Stimulated activated CD4-positive, alpha-beta T cell treated with anti-CD3 and anti-CD28 coated beads, Interleukin-4, amount 100 ng/mL, for 24 hours (primary cell): ENCODE measurements around the gene TRIM34.
"Not testable (repeated sequence)": the region's sequence is repeated elsewhere in the genome, so short reads cannot be mapped to it uniquely, and the experiment has no call there.

Source experiments
- DNase-seq: peaks from one replicate; pipeline ENCODE4 v3.0.0-alpha.2; 2020

TRIM34 gene, protein sequence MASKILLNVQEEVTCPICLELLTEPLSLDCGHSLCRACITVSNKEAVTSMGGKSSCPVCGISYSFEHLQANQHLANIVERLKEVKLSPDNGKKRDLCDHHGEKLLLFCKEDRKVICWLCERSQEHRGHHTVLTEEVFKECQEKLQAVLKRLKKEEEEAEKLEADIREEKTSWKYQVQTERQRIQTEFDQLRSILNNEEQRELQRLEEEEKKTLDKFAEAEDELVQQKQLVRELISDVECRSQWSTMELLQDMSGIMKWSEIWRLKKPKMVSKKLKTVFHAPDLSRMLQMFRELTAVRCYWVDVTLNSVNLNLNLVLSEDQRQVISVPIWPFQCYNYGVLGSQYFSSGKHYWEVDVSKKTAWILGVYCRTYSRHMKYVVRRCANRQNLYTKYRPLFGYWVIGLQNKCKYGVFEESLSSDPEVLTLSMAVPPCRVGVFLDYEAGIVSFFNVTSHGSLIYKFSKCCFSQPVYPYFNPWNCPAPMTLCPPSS

DNA sequence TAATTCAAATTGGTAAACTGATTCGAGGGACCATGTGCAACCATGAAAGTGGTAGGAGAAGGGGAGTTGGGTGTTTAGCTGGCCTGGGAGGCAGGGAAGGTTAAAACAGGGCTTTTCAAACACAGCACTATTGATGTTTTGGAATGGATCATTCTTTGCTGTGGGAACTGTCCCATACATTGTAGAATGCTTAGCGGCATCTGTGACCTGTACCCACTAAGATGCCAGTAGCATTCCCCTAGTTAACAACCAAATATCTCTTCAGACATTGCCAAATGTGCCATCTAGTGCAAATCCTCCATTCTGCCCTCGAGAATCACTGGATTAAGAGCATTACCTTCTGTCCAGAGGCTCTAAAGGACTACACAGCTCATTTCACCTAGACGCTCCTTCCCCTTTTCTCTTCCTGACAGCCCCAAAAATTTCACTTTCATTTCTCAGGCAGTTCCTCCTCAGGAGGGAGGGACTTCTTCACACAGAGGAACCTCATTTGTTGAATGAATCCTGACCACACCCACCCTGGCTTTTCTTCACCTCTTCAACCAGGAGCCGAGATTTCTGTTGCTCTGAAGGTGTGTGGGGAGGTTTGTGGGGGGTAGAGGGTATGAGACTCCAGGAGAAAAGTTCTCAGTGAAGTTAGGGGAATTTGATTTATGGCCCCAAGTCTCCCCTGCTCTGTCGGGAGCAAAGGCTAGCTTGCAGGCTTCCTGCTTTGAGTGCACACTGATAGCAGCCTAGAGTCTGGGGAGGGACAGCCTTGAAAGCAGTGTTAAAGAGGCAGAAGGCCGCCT is at the start of gene TRIM34:
Gene TRIM34 (plus strand): TSS at position 513 of the 791 bp plus-strand sequence. CDS start 7,331 bp downstream, outside the sequence.
- DNase-seq: peak; percentile 65

DNA sequence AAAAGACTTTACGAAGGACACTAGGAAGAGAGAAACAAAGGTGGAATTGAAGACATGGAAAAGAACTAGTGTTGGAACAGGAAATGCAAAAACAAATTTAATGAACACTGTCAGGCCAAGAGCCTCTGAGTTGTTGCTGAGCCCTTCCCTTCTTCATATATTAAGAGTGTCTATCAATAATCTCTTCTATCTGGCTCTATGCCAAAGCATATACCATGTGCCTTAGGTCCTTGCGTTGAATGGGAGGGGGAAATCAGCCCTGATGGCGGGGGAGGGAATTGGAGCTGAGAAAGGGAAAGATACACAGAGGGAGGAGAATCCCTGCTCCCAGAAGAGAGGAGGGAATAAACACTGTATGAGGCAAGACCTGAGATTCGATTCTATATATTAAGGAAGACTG is 49.6 kb upstream of the TRIM34 start:
- DNase-seq: no peak

DNA sequence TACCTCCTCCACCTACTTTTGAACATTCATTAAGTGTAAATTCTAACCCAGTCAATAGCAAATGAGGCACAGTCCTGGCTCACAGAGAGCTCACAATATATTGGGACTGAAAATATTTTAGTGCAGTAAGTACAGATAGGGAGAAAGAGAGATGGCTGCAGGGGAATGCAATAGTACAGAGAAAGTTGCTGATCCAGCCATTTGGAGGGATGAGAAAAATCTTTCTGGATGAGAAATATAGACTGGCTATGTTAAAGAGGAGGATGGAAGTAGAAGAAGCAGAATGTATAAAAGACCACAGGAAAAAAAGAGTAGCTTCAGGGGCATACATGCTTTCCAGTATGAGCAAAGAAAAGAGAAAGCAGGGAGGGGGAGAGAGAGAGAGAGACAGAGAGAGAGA is 47.7 kb upstream of the TRIM34 start:
- no peak for DNase-seq

DNA sequence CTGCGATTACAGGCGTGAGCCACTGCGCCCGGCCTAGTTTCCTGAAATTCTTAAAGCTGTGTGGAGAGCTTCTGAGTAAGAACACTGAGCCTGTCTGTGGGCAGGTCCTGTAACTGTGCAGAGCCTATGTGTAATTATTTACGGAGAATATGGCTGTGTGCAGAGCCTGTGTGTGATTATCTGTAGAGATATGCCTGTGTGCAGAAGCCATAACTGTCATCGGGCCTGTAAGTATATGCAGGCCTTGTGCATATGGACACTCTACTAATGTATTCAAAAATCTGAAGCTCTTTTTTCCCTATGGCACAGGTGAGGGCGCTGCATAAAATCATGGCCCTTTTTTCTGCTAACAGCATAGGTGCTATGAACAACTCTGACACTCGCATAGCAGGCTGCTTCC is 44.2 kb upstream of the TRIM34 start, which contains the start of gene OR52B6:
Gene OR52B6 (plus strand): TSS at position 301 of the 400 bp plus-strand sequence. CDS start 0 bp downstream, at position 301.
- no peak for DNase-seq

DNA sequence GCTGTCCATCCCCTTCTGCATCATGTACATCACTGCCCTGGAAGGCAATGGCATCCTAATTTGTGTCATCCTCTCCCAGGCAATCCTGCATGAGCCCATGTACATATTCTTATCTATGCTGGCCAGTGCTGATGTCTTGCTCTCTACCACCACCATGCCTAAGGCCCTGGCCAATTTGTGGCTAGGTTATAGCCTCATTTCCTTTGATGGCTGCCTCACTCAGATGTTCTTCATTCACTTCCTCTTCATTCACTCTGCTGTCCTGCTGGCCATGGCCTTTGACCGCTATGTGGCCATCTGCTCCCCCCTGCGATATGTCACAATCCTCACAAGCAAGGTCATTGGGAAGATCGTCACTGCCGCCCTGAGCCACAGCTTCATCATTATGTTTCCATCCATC is 43.8 kb upstream of the TRIM34 start:
- no peak for DNase-seq

DNA sequence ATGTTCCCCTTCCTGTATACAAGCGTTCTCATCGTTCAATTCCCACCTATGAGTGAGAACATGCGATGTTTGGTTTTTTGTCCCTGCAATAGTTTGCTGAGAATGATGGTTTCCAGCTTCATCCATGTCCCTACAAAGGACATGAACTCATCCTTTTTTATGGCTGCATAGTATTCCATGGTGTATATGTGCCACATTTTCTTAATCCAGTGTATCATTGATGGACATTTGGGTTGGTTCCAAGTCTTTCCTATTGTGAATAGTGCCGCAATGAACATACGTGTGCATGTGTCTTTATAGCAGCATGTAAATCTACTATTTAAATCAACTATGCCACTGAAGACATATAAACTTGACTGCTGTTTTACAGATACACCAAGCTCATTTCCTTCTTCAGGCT is 40.3 kb upstream of the TRIM34 start:
- DNase-seq: not testable (repeated sequence)

DNA sequence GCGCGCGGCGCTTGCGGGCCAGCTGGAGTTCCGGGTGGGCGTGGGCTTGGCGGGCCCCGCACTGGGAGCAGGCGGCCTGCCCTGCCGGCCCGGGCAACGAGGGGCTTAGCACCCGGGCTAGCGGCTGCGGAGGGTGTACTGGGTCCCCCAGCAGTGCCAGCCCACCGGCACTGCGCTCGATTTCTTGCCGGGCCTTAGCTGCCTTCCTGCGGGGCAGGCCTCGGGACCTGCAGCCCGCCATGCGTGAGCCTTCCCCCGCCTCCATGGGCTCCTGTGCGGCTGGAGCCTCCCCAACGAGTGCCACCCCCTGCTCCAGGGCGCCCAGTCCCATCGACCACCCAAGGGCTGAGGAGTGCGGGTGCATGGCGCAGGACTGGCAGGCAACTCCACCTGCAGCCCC is 34.9 kb upstream of the TRIM34 start:
- DNase-seq: not testable (repeated sequence)

DNA sequence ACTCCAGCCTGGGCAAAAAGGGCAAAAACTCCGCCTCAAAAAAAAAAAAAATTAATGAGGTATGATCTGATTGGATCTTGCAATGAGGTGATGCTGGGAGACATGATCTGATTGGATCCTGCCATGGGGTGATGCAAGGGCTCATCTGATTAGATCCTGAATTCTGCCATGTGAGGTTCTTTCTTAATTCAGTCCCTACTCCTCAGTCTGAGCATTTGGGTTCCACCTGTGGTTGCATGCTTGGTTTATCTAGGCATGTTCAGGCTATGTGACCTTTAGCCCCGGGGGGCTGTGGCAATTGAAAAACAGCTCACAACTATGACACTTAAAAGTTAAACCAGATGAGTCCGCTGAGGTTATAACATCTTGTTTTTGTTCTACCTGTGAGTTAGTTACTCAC is 33.2 kb upstream of the TRIM34 start:
- no peak for DNase-seq

DNA sequence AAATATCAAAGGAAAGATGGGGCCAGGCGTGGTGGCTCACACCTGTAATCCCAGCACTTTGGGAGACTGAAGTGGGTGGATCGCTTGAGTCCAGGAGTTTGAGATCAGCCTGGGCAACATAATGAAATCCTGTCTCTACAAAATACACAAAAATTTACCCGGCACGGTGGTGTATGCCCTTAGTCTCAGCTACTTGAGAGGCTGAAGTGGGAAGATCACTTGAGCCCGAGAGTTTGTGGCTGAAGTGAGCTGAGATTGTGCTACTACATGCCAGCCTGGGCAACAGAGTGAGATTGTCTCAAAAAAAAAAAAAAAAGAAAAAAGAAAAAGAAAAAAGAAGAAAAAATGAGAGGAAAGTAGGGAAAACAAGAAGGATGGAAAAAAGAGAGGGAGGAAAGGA is 32.2 kb upstream of the TRIM34 start:
- no peak for DNase-seq

DNA sequence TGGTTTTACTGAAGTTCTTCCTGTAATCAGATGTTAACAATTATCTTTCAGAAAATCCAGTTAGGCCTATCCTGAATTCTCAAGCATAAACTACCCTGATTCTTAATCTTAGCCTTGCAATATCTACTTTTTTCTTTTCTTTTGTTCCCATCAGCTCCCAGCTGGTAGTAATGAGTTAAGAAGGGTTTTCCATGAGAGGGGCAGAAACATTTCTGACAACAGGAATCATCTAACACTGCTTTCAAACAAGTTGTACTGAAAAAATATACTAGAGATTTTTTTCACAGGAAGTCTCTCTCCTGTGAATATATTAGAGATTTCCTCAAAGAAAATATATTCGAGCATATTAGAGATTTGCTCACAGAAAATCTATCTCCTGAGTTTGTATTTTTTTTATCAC is 31.7 kb upstream of the TRIM34 start:
- DNase-seq: no peak

DNA sequence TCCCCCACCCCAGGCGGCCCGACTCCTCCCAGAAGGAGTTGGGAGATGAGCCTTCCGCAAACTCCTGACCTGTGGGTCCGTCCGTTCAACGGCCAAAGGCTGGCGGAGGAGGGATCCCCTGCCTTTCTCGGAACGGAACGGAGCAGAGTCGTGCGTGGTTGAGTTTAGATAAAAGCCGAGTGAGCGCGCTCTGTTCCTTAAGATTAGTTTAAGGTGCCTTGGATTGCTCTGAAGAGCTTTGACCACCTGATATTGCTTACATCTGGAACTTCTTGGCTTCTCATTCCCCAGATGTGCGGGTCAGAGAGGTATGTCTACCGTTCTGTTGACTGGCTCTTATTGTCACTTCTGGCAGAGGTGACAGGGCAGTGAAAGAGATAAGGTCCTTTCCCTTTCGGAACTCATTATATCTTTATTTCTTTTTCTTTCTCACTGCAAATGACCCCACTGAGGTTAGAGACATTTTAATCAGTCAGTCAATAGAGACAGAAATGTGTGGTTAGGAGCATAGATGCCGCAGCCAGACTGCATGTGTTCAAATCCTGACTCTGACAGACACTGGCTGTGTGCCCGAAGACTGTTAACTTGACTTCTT is 28.1 kb upstream of the TRIM34 start, which contains the start of gene TRIM6:
Gene TRIM6 (plus strand): TSS at position 31 of the 595 bp plus-strand sequence. CDS start 261 bp downstream, at position 292.
- no peak for DNase-seq

DNA sequence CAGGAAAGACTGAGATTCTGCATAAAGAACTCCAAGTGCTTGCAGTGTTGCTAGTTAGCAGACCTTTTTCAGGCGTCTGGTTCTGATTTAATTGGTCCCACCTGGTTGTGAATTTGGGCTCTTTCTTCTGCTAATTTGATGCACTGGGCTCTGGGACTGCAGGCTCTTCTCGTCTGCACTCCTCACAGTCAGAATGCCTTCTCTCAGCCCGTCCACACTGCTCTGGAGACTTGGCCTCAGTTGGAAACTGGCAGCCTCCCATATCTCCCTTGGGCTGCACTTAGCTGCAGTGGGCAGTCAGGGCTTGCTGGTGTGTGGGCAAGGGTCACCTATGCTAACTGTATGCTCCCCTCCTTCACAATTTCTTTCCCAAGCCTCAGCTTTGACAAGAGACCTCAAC is 26.8 kb upstream of the TRIM34 start:
- no peak for DNase-seq

DNA sequence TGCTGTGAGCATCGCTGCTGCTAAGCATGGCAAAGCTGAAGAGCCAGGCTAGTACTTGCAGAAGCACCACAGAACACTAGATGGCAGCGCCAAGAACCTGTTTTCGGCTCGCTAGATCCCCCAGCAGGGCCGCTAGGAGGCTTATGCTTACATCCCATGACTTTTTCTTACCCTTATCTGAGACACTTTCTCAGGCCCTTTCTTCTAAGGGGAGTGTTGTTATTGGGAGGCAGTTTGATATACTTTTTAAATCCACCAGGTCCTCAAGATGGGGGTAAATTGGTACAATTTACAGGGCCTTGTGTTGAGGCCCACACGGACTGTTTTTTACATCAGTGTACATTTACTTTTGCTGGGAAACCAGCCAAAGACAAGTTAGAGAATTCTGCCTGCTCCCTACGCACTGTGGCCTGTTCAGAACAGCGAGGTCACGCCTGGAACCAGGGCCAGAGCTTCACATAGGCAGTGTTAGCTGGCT is 24.4 kb upstream of the TRIM34 start:
- DNase-seq: peak; percentile 63

DNA sequence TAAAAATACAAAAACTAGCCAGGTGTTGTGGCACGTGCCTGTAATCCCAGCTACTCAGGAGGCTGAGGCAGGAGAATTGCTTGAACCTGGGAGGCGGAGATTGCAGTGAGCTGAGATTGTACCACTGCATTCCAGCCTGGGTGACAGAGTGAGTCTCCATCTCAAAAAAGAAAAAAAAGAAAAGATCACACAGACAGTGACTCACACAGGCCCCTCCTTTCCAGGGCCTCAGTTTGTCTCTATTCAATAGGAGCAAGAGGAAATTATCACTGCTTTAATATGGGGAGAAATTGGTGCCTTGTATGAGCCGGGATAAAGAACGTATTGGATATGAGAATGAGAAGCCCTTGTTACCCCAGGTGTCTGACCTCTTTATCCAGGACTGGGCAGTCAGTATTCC is 22.0 kb upstream of the TRIM34 start:
- not testable (repeated sequence) for DNase-seq

DNA sequence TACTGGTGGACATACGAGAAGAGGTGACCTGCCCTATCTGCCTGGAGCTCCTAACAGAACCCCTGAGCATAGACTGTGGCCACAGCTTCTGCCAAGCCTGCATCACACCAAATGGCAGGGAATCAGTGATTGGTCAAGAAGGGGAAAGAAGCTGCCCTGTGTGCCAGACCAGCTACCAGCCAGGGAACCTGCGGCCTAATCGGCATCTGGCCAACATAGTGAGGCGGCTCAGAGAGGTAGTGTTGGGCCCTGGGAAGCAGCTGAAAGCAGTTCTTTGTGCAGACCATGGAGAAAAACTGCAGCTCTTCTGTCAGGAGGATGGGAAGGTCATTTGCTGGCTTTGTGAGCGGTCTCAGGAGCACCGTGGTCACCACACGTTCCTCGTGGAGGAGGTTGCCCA is 21.5 kb upstream of the TRIM34 start:
- DNase-seq: no peak

DNA sequence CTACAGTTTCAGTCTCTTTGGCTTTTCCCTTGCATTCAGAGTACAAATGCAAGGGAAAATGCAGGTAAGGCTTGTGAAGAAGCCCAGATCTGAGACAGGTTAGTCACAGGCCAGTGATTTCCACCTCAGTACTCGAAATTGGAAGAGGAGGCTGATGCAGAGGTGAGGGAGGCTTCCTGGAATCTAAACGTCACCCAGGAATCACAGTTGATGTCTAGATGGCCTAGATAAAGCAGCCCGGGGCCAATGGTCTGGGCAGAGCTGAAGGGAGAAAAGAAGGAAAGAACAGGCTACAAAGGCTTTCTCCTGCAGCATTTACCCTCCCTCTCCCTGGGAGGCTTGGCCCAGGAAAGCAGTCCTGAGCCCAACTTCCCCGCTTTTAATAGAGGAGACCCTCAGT is 19.9 kb upstream of the TRIM34 start:
- DNase-seq: no peak

DNA sequence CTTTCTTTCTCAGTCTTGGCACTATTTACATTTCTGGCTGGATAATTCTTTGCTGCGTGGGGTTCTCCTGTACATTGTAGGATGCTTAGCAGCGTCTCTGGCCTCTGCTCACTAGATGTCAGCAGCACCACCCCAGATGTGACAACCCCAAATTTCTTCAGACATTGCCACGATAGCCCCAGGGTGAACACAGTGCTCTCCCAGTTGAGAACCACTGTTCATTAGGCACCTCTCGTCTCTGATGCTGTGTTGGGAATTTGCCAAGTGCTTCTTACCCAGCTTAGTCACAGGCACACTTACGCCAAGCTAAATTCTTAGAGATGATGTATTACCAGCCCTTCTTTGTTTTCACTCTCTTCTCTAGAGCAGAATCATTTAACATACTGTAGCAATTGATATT is 19.0 kb upstream of the TRIM34 start:
- no peak for DNase-seq

DNA sequence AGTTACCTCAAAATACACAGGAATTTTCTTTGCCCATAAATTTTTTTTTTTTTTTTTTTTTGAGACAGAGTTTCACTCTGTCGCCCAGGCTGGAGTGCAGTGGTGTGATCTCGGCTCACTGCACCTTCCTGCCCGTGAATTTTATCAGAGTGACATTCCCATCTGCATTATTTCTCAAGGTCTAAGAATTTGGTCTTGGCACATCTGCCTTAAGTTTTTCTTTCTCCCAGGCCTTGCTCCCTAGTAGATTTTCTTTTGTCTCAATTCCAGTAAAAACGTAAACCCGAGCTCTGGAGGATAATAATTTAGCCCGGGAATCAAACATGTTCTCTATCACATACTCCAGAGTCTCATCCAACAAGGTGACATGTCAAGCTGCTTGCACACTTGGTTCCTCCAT is 16.0 kb upstream of the TRIM34 start:
- DNase-seq: no peak

DNA sequence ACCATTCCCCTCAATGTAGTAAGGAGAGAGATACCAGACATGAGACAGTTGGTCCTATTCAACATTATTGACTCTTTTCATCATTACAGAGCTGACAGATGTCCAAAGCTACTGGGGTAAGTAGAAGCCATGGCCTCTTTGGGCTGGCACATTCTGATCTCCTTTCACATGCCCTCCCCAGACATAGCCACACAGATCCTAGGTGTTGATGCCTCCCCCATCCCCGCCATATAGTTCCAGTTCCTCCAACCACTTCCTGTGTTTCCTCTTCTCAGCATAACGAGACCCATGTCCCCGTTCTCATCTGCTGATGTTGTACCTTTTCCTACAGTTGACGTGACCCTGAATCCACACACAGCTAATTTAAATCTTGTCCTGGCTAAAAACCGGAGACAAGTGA is 14.4 kb upstream of the TRIM34 start:
- DNase-seq: no peak

DNA sequence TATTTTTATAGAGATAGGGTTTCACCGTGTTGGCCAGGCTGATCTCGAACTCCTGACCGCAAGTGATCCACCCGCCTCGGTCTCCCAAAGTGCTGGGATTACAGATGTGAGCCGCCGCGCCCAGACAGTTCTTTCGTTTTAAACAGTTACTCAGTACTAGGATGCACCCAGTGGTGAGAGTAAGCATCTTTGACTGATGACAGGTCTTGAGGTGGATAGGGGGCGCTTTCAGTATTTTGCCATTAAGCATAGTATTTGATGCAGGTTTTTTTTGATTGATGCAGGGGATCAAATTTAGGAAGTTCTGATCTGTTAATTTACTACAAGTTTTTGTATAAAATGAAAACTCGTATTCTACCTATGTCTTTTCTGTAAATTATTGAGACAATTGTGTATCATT is 13.2 kb upstream of the TRIM34 start:
- DNase-seq: no peak

DNA sequence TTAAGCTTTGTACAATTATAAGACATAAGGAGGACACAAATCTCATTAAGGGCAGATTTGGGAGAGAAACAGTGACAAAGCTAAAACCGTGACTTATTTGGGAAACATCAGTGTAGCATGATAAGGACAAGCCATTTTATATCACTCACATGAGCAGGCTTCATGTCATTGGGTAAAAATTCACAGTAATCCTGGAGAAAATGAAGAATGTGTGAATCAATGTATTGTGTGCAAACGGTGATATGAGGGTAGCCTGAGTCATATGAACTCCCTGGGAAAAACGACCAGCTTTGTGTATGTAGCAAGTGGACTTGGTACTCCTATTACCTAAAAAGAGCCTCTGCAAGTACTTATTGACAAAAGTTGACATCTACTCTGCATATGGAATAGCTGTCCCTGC is 6.0 kb upstream of the TRIM34 start:
- no peak for DNase-seq

DNA sequence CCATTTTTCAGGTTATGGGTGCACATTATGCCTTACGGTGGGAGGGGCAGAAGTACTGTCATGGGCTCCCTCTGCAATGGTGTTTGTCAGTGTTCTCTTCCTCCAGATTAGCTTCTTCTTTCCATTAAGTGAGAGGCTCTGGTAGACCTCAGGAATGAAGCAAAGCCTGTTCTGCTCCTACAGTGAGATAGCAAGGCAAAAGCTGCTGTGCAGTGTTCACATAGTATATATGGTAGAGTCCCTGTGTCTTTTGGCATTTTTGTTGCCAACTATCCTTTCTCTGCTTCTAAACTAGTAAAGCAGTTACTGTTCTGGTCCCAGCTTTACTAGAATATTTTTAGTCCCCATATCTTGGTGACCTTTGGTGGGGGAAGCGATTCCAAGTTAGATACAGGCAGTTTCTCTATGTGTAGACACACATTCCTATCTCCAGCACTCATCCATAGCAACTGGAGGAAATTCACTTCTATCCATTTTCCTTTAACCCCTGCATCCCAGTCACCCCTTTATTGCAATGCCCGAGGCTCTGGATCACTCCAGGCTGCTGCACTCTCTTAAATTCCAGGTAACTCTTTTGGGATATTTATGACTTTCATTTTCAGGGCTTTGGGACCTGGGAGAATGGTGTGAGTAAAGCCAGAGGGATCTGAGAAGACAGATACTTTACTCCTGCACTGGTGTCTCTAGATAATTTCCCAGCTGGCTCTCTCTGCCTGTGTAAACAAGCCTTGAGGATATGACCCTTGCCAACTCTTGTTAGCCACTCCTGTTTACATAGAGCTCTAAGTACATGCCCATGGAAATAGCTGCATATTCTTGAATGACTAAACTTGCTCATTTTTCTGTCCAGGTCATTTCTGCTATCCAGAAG is 3.9 kb upstream of the TRIM34 start:
- DNase-seq: no peak
